ENCODE measurements around the gene PABPC1L.
"Not testable (repeated sequence)": the region's sequence is repeated elsewhere in the genome, so short reads cannot be mapped to it uniquely, and the experiment has no call there.

The PABPC1L gene

GRCh38 chr20:44909872-44910689 lies at the start of gene PABPC1L:
Gene PABPC1L, plus strand, starts transcription at chr20:44910060. Its CDS starts 84 bp downstream, at chr20:44910144.
- DNase-seq, result peak; percentile 80

GRCh38 chr20:44861531-44862006 lies 48.3 kb upstream of the PABPC1L start:
- no peak for DNase-seq

GRCh38 chr20:44862286-44862685 lies 47.6 kb upstream of the PABPC1L start:
- DNase-seq, result no peak

GRCh38 chr20:44863365-44864084 lies 46.3 kb upstream of the PABPC1L start:
- DNase-seq, result not testable (repeated sequence)

GRCh38 chr20:44864493-44864892 lies 45.4 kb upstream of the PABPC1L start:
- not testable (repeated sequence) for DNase-seq

- DNase-seq, result no peak
Measured at GRCh38 chr20:44866703-44867335, 43.0 kb upstream of the PABPC1L start.

GRCh38 chr20:44869471-44869870 lies 40.4 kb upstream of the PABPC1L start:
- DNase-seq, result no peak

- not testable (repeated sequence) for DNase-seq
Measured at GRCh38 chr20:44882360-44882759, 27.5 kb upstream of the PABPC1L start.

GRCh38 chr20:44883214-44883902 lies 26.5 kb upstream of the PABPC1L start:
- no peak for DNase-seq

GRCh38 chr20:44884907-44885391 lies 24.9 kb upstream of the PABPC1L start:
- DNase-seq, result no peak

- peak; percentile 97 for DNase-seq
Measured at GRCh38 chr20:44885392-44886265, 24.2 kb upstream of the PABPC1L start, which contains the start of gene YWHAB. Gene YWHAB, plus strand, starts transcription at chr20:44885705. Its CDS starts 15,829 bp downstream, at chr20:44901534.

GRCh38 chr20:44886266-44886651 lies 23.6 kb upstream of the PABPC1L start:
- DNase-seq, result no peak

- DNase-seq, result no peak
Measured at GRCh38 chr20:44886828-44887227, 23.0 kb upstream of the PABPC1L start.

- DNase-seq, result no peak
Measured at GRCh38 chr20:44887466-44887865, 22.4 kb upstream of the PABPC1L start.

GRCh38 chr20:44888226-44889103 lies 21.4 kb upstream of the PABPC1L start:
- DNase-seq, result no peak

- DNase-seq, result no peak
Measured at GRCh38 chr20:44891826-44892225, 18.0 kb upstream of the PABPC1L start.

- no peak for DNase-seq
Measured at GRCh38 chr20:44894959-44895358, 14.9 kb upstream of the PABPC1L start.

- no peak for DNase-seq
Measured at GRCh38 chr20:44896583-44896982, 13.3 kb upstream of the PABPC1L start.

GRCh38 chr20:44897133-44897532 lies 12.7 kb upstream of the PABPC1L start:
- no peak for DNase-seq

GRCh38 chr20:44900231-44900854 lies 9.5 kb upstream of the PABPC1L start:
- no peak for DNase-seq
